Measurements from ENCODE around the gene HCLS1. TPM values are rescaled to one million over a fixed set of nuclear protein-coding genes. Genes with fewer than 3 reads are reported as not detected.
A peak's percentile ranks its signal among the peaks of the same experiment; 100 is the strongest.

The HCLS1 gene
- polyA plus RNA-seq, 5 donors = 6.4 to 9.1 (median 7.5) TPM

GRCh38 chr3:121658716-121659435, 1.8 kb downstream of the HCLS1 start:
- no peak for DNase-seq

GRCh38 chr3:121654493-121655385, 6.0 kb downstream of the HCLS1 start:
- DNase-seq = no peak

- DNase-seq = no peak
Observed at GRCh38 chr3:121651684-121652083, 9.0 kb downstream of the HCLS1 start.

GRCh38 chr3:121649645-121650044, 11.1 kb downstream of the HCLS1 start:
- DNase-seq = no peak

- peak; percentile 46 to 57 for DNase-seq
Observed at GRCh38 chr3:121648219-121648958, 12.3 kb downstream of the HCLS1 start.

- no peak for DNase-seq
Observed at GRCh38 chr3:121645054-121645453, 15.6 kb downstream of the HCLS1 start.

GRCh38 chr3:121642601-121643314, 17.9 kb downstream of the HCLS1 start:
- no peak for DNase-seq

GRCh38 chr3:121641127-121641526, 19.6 kb downstream of the HCLS1 start:
- no peak for DNase-seq

- DNase-seq = no peak
Observed at GRCh38 chr3:121637922-121638321, 22.8 kb downstream of the HCLS1 start.

- DNase-seq = no peak
Observed at GRCh38 chr3:121630355-121630754, 30.3 kb downstream of the HCLS1 start.

GRCh38 chr3:121629601-121630000, 31.1 kb downstream of the HCLS1 start:
- DNase-seq = no peak

- DNase-seq = no peak
Observed at GRCh38 chr3:121627622-121628021, 33.1 kb downstream of the HCLS1 start.

- DNase-seq = no peak
Observed at GRCh38 chr3:121627211-121627610, 33.5 kb downstream of the HCLS1 start.

GRCh38 chr3:121626495-121626894, 34.2 kb downstream of the HCLS1 start:
- DNase-seq = no peak

GRCh38 chr3:121624147-121624899, 36.4 kb downstream of the HCLS1 start:
- no peak for DNase-seq

- DNase-seq = no peak
Observed at GRCh38 chr3:121621491-121621890, 39.2 kb downstream of the HCLS1 start.

GRCh38 chr3:121619691-121620090, 41.0 kb downstream of the HCLS1 start:
- DNase-seq = no peak

- no peak for DNase-seq
Observed at GRCh38 chr3:121606106-121606505, 54.6 kb downstream of the HCLS1 start.

GRCh38 chr3:121604759-121605158, 55.9 kb downstream of the HCLS1 start:
- DNase-seq = no peak

- no peak for DNase-seq
Observed at GRCh38 chr3:121601212-121601812, 59.4 kb downstream of the HCLS1 start.
